NCI-H1105 treated with DMSO at 0.1 percent for 48 hours (cell line): ENCODE measurements around the gene SOX8.
A peak's percentile ranks its signal among the peaks of the same experiment; 100 is the strongest.
"Not testable (repeated sequence)": the region's sequence is repeated elsewhere in the genome, so short reads cannot be mapped to it uniquely, and the experiment has no call there.

Experiments used
- DNase-seq: peaks from one replicate; lab custom pipeline; 2025; lab: John Stamatoyannopoulos, UW

Gene SOX8

DNA sequence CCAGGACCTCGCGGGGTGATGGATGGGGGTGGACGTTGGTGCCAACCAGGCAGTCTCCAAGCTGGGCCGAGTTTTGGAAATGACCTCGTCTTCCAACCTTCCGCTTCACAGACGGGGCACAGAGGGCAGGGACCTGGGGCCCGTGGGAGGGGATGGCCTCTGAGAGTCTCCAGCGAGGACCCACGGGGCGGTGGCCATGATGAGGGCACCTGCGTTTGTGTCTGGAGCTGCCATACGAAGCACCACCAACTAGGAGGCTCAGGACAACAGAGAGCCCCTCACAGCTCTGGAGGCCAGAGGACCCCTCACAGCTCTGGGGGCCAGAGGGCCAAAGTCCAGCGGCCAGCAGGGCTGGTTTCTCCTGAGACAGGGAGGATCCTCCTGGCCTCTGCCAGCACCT, 26.5 kb downstream of the SOX8 start:
- DNase-seq = no peak

DNA sequence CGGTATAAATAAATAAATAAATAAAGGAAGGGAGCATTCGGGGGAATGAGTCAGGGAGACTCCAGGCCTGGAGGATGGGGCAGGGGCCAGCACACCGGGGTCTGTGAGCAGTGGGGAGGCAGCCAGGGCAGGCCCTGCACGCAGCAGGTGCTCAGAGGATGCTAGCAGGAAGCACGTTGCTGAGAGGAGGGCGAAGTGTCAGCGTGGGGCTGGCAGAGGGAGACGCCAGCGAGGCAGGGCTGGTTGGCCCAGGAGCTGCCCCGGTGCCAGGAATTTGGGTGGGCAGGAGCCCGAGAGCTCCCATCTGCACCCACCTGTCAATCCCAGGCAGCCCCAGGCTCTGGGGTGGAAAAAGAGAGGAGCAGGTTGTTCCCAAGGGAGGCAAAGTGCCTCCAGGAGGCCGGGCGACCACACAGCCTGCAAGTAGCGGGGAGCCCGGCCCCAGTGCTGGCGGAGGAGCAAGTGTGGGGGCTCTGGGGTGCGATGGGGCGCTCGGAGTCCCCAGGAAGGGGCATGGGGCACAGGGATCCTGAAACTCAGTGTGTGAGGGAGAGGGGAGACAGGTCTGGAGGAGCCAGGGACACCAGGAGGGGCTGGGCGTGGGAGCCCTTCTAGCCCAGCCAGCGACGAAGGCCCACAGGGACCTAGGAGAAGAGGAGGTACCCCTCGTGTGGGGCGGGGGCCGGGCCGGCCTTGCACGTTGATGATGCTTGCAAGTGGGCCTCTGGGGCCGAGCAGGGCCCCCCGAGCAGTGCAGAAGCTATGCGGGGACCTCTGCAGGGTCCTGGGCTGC, 28.0 kb downstream of the SOX8 start:
- DNase-seq = no peak

DNA sequence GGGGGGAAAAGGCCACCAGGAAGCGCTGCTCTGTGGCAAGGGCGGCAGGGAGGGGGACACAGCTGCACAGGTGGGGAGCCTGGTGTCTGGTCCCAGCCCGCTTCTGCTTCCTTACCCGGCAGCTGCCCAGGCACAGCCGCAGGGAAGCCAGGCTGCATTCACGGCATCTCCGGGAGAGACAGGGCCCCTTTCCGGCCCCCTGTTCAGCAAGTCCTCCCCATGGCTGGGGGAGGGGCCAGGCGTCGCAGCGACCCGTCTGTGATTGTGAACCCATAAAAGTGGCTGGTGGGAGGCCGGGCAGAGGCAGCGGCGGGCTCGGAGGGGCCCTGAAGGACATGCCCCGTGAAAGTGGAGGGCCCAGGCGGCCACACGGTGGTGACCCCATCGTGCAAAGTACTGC, 28.7 kb downstream of the SOX8 start:
- no peak for DNase-seq

DNA sequence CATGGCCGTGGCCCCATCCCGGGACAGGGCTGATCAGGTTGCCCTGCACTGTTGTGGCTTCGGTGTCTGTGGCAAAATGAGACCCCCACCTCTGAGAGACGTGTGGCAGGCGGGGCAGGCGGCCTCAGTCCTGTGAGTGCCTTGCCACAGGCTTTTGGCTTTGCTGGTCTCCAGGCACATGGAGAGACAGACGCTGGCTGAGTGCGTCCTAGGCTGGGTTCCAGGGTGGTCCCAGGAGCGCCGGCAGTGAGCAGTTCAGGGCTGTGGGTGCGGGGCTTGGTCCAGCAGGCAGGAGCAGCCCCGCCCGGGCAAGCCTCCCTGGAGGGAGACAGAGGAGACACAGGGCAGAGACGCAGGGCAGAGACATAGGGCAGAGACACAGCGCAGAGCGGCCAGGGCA, 29.2 kb downstream of the SOX8 start:
- DNase-seq = no peak

DNA sequence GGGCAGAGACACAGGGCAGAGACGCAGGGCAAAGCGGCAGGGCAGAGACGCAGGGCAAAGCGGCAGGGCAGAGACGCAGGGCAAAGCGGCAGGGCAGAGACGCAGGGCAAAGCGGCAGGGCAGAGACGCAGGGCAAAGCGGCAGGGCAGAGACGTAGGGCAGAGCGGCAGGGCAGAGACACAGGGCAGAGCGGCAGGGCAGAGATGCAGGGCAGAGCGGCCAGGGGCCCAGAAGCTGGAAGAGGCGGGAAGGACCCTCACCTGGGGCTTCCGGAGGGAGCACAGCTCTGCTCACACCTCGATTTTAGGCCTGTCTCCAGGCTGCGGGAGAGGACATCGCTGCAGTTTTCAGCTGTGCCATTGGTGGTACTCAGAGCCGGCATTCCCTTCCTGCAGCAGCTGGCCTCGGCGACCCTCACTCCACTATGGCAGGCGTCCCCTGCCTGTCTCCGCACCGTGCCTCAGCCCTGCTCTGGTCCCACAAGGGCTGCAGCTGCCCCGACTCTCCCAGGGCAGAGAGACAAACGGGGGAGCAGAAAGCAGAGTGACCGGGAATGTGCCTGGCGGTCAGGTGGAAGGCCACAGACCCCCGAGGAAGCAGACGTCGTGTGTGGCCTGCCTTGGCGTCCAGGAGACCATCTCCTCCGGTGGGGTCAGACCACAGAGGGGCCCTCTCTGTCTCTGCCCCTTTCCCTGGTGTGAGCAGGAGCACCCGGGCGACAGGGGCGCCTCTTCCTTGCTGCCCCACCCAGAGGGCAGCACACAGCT, 29.9 kb downstream of the SOX8 start:
- DNase-seq = no peak

DNA sequence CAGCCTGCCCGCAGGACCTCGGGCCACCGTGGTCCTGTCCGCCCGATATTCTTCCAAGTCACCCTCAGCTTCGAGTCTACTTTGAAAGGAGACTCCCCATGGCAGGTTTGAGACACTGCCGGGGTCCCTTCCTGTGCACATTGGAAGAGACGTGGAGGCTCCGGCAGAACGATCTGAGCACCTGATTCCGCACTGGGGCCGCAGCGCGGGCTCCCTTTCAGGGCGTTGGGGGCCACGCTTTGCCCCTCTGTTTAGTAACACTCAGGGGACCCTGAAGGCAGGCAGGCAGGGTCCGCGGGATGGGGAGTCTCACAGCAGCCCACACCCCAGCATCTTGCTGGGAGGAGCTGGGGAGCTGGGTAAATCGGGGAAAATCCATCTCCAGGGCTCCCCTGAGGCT, 30.6 kb downstream of the SOX8 start:
- DNase-seq = no peak

DNA sequence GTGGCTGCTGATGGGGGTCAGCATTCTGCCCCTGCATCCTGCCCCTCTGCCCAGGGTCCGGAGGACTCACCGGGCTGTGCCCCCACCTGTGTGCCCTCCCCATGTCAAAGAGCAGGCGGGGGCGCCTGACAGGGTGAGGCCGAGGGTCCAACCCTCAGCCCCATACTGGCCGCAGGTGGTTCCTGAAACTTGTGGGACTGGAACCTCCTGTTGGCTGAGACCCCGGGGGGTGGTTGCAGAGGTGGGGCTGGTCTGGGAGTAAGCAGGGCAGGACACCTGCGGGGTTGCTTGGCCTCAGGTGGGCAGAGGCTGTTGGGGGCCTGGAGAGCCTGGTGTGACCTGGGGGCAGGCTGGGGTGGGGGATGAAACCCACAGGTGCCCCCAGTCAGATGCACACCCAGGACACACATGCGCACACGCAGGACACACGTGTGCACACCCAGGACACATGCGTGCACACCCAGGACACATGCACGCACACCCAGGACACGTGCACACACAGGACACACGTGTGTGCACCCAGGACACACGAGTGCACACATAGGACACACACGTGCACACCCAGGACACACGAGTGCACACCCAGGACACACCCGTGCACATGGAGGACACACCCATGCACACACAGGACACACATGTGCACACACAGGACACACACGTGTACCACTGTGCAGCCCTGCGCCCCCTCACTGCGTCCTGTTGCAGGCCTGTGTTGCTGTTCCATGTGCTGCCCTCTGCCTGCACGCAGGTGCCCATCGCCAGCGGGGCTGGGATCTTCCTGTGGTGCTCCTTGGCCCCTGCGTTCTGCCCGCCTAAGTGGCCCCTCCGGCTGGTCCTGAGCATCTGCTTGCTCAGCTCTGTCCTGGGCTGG, 31.4 kb downstream of the SOX8 start:
- no peak for DNase-seq

DNA sequence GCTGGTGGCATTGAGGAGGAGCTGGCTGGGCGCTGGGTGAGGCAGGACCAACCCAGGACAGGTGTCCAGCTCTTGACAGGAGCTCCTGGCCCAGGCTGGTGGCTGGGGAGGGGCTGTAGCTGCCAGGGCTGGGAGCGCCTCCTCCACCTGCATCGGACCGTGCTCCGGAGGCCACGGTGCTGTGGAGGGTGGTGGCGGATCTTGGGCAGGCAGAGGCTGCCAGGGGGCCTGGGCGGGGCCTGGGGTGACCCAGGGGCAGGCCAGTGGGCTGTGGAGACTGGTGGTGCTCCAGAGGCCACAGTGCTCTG, 32.0 kb downstream of the SOX8 start:
- DNase-seq = no peak

DNA sequence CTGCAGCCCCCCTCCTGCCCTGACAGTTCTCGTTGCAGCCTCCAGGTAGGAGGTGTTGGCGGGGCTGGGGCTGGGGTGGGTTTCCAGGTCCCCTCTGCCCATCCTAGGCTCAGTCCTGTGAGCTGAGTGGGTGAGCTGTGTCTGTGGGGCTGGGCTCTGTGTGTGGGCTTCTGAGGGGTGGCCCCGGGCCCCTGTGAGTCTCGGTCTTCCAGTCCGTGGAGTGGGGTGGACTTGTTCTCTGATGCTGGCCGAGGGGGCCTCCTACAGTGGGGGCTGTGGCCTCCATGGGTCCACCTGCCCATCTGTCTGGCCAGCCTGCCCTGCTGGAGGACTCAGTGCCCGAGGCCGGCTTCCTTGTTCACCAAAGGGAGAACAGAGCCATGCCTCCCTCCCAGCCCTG, 32.7 kb downstream of the SOX8 start:
- DNase-seq = no peak

DNA sequence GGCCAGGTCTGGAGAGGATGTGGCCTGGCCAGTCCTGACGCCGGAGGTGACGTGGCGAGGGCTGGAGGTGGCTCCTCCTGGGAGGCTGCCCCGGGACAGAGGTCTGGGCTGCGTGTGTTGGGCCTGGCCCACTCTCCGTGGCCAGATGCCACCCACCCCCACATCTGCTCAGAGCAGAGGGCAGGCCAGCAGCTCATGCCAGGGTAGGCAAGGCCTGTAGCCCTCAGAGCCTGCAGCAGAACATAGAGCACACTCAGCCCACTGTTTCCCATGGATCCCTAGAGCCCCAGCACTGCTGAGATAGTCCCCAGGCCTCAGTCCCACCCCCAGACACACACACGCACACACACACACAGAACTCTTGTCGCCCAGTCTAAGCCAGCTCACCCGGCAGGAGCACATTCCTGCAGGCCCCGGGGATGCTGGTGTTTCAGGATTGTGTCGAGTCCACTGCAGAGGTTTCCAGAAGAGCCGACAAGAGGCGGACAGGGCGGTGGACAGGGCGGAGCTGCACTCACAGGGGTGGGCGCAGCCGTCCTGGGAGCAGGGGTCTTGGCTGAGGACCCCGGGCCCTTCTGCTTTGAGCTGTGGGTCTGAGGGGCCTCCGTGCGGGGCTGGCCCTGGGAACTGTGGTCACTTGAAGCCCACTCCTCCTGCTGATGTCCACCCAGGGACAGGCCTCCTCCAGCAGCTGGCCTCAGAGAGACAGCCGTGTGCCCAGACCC, 33.4 kb downstream of the SOX8 start:
- DNase-seq = no peak

DNA sequence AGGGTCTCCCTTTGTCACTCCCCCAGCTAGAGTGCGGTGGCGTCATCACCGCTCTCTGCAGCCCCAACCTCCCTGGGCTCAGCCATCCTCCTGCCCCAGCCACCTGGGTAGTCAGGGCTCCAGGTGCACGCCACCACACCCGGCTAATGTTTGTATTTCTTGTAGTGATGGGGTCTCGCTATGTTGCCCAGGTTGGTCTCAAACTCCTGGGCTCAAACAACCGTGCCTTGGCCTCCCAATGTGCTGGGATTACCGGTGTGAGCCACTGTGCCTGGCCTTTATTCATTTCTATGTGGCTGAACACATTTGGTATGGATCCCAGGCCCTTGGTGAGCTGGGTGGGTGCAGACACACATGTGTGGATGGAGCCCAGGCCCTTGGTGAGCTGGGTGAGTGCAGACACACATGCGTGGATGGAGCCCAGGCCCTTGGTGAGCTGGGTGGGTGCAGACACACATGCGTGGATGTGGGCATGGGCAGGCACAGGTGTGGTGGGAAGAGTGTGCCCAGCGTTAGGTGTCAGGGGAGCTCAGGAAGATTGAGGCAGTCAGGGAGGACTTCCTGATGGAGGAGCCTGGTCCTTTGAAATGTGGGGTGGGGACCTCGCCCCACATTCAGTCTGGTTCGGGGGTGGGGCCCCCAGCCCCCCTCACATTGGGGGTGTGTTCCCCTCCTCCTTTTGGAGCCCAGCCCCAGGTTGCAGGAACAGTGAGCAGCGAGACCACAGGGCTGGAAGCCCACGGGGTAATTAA, 37.1 kb downstream of the SOX8 start:
- DNase-seq = no peak

DNA sequence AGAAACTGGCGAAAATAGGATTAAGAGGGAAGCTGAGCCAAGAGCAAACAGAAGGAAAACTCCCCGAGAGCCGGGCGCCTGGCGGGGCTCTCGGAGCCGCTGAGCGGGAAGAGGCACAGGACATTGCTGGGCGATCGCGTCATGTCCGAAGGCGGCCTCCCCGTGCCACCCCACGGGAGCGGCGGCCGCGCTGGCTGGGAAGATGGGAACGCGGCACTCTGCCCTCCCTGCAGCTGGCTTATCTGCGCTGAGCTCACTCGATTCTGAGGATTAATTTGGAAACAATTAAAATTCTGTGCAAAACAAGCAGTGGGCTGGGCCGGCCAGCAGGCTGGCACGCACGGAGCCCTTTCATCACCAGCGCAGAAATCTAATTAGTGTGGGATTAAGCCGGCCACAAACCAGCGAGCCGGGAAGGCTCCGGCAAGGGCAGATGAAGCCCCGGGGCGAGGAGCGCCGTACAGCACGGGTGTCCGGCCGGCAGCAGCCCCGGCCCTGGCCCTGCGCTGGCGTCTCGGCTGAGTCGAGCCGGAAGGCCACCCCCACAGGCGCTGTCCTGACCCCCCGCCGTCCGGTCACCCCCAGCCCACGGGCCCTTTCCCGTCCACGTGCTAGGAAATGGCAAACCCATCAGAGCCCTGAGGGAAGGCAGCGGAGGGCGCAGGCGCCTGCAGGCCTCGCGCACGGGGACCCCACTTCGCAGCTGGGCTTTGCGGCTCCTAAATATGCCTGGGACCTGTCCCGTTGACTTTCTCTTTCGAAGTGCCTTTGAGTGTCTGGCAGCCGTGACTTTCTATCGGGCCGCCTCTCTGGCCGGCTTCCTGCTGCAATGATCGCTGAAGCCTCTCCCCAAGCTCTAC, 37.9 kb downstream of the SOX8 start:
- DNase-seq = peak; percentile 8

DNA sequence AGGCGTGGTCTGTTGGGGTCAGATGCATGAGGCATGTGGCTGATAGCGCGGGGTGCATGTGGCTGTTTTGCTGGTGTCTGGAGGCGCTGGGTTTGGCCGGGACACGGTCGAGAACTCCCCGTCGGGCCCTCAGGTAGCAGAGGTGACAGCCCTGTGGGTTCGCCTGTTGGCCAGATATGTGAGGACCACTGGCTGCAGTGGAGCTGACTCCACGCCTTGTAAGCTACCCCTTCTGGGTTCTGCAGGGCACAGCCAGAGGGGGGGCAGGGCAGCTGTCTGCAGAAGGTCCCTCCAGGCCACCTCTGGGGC, 38.5 kb downstream of the SOX8 start:
- no peak for DNase-seq

DNA sequence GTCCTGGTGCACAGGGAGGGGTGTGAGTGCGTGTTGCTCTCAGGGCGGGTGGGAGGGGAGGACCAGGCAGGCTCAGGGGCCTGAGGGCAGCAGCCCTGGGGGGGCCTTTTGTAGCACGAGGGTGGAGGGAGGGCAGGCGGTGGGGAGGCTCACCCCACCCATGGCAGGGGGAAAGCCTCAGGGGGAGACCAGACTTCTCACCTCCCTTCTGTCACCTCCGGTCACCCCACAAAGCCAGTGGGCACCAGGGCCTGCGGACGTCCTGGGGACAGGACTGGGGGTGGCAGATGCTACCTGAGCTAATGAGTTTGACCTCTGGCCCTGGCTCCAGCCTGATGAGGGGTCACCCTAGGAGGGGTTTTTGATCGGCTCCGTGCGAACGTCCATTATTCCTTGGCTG, 39.0 kb downstream of the SOX8 start:
- no peak for DNase-seq

DNA sequence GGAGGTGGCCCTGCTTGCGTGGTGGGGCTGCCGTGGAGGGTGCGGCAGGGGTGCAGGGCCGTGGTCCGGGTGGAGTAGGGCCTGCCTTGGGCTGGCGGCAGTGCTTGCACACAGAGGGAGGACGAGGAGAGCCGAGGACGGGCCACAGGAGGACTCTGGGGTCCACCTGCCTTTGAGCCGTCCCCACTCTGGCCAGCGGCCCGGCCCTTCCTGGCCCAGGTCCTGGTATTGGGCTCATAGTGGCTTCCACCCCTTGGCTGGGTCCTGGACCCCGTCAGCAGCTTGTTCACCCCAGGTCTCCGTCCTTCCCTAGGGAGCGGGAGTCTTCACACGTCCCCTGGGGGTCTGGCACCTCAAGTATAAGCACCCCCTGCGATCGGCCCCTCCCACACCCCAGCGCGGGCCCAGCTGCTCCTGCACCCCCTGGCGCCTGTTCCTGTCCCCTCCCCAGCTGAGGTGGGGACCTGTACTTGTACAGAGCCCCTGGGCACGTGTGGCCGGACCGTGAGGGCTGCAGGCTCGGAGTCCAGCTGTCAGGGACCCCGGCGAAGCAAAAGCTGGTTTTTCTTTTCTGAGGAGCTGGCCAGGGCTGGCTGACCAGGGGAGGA, 40.1 kb downstream of the SOX8 start:
- DNase-seq = no peak

DNA sequence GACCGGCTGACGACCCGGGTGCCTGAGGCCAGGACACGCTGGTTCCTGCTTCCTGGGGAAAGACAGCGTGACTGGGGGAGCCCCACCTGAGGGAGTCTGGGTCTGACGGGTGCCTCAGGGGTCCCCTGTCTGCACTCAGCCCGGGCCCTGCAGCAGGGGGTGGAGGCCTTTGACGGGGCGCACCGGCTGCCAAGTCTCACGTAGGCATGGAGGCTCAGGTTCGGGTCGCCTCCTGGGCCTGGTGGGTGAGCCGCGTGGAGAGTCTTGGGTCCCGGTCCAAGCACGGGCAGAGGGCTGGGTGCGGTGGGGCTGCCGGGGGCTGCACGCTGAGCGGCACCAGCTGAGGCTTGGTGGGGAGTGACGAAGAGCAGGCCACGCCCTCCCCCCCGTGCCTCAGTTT, 40.9 kb downstream of the SOX8 start:
- no peak for DNase-seq

DNA sequence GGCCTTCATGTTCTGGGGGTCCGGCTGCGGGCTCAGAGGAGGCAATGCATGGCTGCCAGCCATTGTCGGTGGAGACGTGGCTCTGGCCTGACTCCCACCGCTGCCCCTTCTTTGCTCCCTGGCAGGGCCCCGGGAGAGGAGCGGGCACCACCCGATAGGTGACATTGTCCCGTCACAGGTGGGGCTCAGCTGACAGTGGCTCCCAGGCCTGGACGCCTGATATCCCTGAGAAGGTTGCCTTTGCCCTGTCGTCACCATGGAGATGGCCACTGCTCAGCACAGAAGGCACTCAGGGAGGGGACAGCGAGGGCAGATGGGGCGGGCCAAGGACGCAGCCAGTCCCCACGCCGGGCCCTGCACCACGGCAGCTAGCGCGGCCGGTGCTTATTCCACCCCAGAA, 42.6 kb downstream of the SOX8 start:
- DNase-seq = no peak

DNA sequence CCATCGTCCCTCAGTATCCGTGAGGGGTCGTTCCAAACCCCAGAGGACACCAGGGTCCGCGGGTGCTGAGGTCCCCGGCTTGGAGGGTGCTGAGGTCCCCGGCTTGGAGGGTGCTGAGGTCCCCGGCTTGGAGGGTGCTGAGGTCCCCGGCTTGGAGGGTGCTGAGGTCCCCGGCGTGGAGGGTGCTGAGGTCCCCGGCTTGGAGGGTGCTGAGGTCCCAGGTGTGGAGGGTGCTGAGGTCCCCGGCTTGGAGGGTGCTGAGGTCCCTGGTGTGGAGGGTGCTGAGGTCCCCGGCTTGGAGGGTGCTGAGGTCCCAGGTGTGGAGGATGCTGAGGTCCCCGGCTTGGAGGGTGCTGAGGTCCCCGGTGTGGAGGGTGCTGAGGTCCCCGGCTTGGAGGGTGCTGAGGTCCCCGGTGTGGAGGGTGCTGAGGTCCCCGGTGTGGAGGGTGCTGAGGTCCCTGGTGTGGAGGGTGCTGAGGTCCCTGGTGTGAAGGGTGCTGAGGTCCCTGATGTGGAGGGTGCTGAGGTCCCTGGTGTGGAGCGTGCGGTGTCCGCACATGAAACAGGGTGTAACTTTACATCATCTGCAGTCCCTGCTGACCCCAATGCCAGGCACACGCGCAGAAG, 43.7 kb downstream of the SOX8 start:
- not testable (repeated sequence) for DNase-seq

DNA sequence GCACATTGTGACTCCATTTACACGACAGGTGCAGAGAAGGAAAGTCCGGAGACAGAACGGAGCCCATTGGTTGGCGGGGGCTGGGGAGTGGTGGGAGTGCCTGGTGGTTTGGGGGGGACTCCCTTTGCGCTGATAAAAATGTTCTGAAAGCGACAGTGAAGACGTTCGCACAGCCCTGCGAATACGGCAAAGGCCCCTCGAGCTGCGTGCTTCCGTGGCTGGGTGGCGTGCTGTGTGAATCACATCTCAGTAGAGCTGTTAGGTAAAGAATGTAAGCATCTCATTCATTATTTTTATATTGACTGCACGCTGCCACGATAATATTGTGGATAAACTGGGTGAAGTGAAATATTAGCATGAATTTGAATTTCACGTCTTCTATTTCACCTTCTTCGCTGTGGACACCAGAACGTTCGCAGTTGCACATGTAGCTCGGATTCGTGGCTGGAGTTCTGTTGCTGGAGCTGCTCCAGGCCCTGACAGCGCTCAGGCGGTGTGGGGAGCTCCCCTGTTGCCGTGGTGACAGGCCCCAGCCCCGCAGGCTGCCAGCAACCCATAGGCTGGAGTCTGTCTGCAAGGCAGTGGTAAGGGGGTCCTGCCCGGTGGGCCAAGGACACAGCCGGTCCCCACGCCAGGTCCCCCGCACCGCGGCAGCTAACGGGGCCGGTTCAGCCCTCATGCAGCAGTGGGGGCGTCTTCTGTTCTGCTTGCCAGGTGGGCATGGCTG, 44.6 kb downstream of the SOX8 start:
- DNase-seq = no peak
